Measurements from ENCODE around the gene GNAL. TPM values are rescaled to one million over a fixed set of nuclear protein-coding genes. Genes with fewer than 3 reads are reported as not detected.

Gene GNAL
- total RNA-seq, 1 experiment from 2014 or later: 4.6 TPM

DNA sequence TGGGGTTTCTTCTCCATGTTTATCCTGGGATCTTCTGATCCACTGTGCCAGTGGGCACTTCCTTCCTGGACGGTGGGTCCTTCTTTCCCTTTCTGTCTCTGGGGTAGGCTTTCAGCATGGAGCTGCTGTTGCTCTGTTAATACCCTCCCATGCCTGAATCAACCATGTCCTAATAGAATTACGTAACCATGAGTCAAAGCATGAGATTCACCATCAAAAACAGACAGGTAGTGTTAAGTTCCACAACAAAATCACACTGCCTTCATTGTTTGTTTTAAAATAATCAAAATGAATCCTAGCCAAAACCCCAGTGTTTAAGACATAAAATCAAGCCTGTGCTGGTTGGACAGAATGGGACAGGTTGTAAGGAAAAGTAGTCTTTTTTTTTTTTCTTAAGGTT is 37.5 kb downstream of the GNAL start:
- Histone ChIP-seq H3K4me2 (ENCODE audit: low read length) (no peak overlapping the region), H3K4me3 (replicated peaks in 1 of 2; ENCODE audit: low read depth in 1 of 2, low read length in 2 of 2) (no peak overlapping the region), H3K27me3 (ENCODE audit: insufficient read depth, low read length) (peaks cover 13% of the 10 kb centered on the region; the same call in 1 of the 2 replicates), H3K9me2 (ENCODE audit: insufficient read depth) (no peaks in the 10 kb centered on the region), H3K79me2 (ENCODE audit: insufficient read depth, low read length) (no peaks in the 10 kb centered on the region), H3K4me1 (ENCODE audit: control insufficient read depth in 1 of 2, insufficient read depth in 2 of 2, low read length in 2 of 2) (no peaks in the 10 kb centered on the region), H2AFZ (ENCODE audit: low read depth, low read length, poor library complexity, severe bottlenecking) (no peak overlapping the region), H3K9me3 (ENCODE audit: control insufficient read depth in 1 of 2, insufficient read depth in 1 of 2, low read depth in 1 of 2, low read length in 2 of 2) (no peaks in the 10 kb centered on the region), H3K36me3 (ENCODE audit: control insufficient read depth in 1 of 2, insufficient read depth in 2 of 2, low read length in 2 of 2) (no peaks in the 10 kb centered on the region), H3K27ac (ENCODE audit: low read depth, low read length) (no peak overlapping the region), H3K9ac (ENCODE audit: low read length) (no peak overlapping the region), H4K20me1 (ENCODE audit: insufficient read depth) (no peaks in the 10 kb centered on the region)
- TF ChIP-seq CBX3 (IDR thresholded peaks at IDR 0.05; ENCODE audit: low read depth): no peak
- TF ChIP-seq JUND (IDR thresholded peaks at IDR 0.05): no peak
- TF ChIP-seq ZFX (IDR thresholded peaks at IDR 0.05): no peak
- TF ChIP-seq POLR2AphosphoS5 (IDR thresholded peaks at IDR 0.05; ENCODE audit: low read depth, low read length): no peak
- TF ChIP-seq, protein P1, sequence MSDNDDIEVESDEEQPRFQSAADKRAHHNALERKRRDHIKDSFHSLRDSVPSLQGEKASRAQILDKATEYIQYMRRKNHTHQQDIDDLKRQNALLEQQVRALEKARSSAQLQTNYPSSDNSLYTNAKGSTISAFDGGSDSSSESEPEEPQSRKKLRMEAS (IDR thresholded peaks at IDR 0.05): no peak
- no peak for ATAC-seq
- RAD21 ChIA-PET (ENCODE audit: low non-redundant PET in 1 of 2, low total read pairs in 2 of 2, uncharacterized antibody in 2 of 2, unreplicated experiment in 2 of 2): no interaction called here
- POLR2A ChIA-PET: no interaction called here
- CTCF ChIA-PET: interaction anchor here (4.6 kb wide), 1 partner anchor 70 kb away, joined by 65 read pairs; no protein-coding TSS in a partner anchor
- BruUV-seq (replicated peaks): no TSS peak
- no peak for DNase-seq (ENCODE audit: low read depth, low spot score)
- intact Hi-C loops (cut with micrococcal nuclease): no loop called here

DNA sequence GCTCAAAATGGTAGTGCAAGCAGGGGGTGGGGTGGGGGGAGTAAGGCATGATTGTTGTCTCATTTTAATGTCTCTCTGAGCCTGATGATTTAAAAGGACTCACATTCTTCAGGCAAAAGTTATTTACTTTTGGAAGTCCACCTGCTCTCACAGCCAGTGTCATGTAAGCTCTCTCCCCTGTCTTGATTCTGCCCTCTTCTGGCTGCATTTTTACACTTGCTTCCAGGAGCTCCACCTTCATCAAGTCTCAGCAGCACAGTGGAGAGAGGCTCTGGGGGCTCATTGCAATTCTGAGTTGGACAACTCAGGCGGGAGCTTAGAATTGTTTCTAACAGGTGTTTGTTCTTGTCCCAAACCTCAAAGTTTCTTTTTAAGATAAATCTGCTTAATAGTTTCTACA is 39.2 kb downstream of the GNAL start:
- DNase-seq (ENCODE audit: low read depth, low spot score) (peak; percentile 8), ATAC-seq (peak; percentile 66)
- Histone ChIP-seq H3K4me2 (ENCODE audit: low read length) (no peak overlapping the region), H3K4me1 (ENCODE audit: control insufficient read depth in 1 of 2, insufficient read depth in 2 of 2, low read length in 2 of 2) (peaks cover 1 to 3% of the 10 kb centered on the region in 2 experiments; a peak in 2 of 4 replicates), H3K36me3 (ENCODE audit: control insufficient read depth in 1 of 2, insufficient read depth in 2 of 2, low read length in 2 of 2) (no peaks in the 10 kb centered on the region), H3K9me2 (ENCODE audit: insufficient read depth) (no peaks in the 10 kb centered on the region), H3K9ac (ENCODE audit: low read length) (no peak overlapping the region), H3K79me2 (ENCODE audit: insufficient read depth, low read length) (no peaks in the 10 kb centered on the region), H2AFZ (ENCODE audit: low read depth, low read length, poor library complexity, severe bottlenecking) (no peak overlapping the region), H3K27me3 (ENCODE audit: insufficient read depth, low read length) (peaks cover 17% of the 10 kb centered on the region), H3K9me3 (ENCODE audit: control insufficient read depth in 1 of 2, insufficient read depth in 1 of 2, low read depth in 1 of 2, low read length in 2 of 2) (no peaks in the 10 kb centered on the region), H4K20me1 (ENCODE audit: insufficient read depth) (no peaks in the 10 kb centered on the region), H3K4me3 (replicated peaks in 1 of 2; ENCODE audit: low read depth in 1 of 2, low read length in 2 of 2) (no peak overlapping the region), H3K27ac (ENCODE audit: low read depth, low read length) (no peak overlapping the region)
- CTCF ChIA-PET: interaction anchor here (0.7 to 4.6 kb wide), 5 partner anchors 14 to 311 kb away, joined by 3 to 65 read pairs (median 5); no protein-coding TSS in a partner anchor
- no TSS peak for BruUV-seq (replicated peaks)
- intact Hi-C loops (cut with micrococcal nuclease): loop anchor here (1.0 kb wide), 1 partner anchor 73 kb away; no protein-coding TSS in a partner anchor
- RAD21 ChIA-PET (ENCODE audit: low non-redundant PET in 1 of 2, low total read pairs in 2 of 2, uncharacterized antibody in 2 of 2, unreplicated experiment in 2 of 2): interaction anchor here (0.6 to 1.1 kb wide), 4 partner anchors 47 to 122 kb away, joined by 3 to 14 read pairs (median 3); no protein-coding TSS in a partner anchor
- POLR2A ChIA-PET: interaction anchor here (0.9 kb wide), 1 partner anchor 73 kb away, joined by 3 read pairs; no protein-coding TSS in a partner anchor
- TF ChIP-seq RAD21 (IDR thresholded peaks at IDR 0.05; ENCODE audit: low read depth) (peak; percentile 53), SIN3A (IDR thresholded peaks at IDR 0.05; ENCODE audit: low read depth) (no peak), CEBPB (IDR thresholded peaks at IDR 0.05; ENCODE audit: low read depth) (no peak), CBX3 (IDR thresholded peaks at IDR 0.05; ENCODE audit: low read depth) (no peak), EGR1 (IDR thresholded peaks at IDR 0.05; ENCODE audit: low read depth) (no peak)
- TF ChIP-seq, protein P2, sequence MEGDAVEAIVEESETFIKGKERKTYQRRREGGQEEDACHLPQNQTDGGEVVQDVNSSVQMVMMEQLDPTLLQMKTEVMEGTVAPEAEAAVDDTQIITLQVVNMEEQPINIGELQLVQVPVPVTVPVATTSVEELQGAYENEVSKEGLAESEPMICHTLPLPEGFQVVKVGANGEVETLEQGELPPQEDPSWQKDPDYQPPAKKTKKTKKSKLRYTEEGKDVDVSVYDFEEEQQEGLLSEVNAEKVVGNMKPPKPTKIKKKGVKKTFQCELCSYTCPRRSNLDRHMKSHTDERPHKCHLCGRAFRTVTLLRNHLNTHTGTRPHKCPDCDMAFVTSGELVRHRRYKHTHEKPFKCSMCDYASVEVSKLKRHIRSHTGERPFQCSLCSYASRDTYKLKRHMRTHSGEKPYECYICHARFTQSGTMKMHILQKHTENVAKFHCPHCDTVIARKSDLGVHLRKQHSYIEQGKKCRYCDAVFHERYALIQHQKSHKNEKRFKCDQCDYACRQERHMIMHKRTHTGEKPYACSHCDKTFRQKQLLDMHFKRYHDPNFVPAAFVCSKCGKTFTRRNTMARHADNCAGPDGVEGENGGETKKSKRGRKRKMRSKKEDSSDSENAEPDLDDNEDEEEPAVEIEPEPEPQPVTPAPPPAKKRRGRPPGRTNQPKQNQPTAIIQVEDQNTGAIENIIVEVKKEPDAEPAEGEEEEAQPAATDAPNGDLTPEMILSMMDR (IDR thresholded peaks at IDR 0.05 in 2 of 3, conservative IDR thresholded peaks at IDR 0.05 in 1 of 3; ENCODE audit: borderline replicate concordance in 1 of 3, insufficient read depth in 1 of 3, low read depth in 2 of 3, low read length in 2 of 3): peak; percentile 23 to 29 (median 25); a peak in 3 of 6 replicates

Measured in HCT116 (cell line).